Measurements from ENCODE around the gene FRS3.

Gene FRS3

GRCh38 chr6:41759106-41759904 lies 20.4 kb downstream of the FRS3 start:
- no peak for TF ChIP-seq CTCF (IDR thresholded peaks at IDR 0.05; ENCODE audit: low read depth, low read length, missing control alignments)
- DNase-seq (ENCODE audit: low read depth), result no peak
- H3K4me3 ChIP-seq (ENCODE audit: low read depth, low read length), result no peak overlapping the region

- DNase-seq (ENCODE audit: low read depth), result no peak
- TF ChIP-seq CTCF (IDR thresholded peaks at IDR 0.05; ENCODE audit: low read depth, low read length, missing control alignments), result no peak
- H3K4me3 ChIP-seq (ENCODE audit: low read depth, low read length), result no peak overlapping the region
Observed at GRCh38 chr6:41758641-41759035, 21.1 kb downstream of the FRS3 start.

GRCh38 chr6:41757931-41758640 lies 21.6 kb downstream of the FRS3 start:
- no peak for TF ChIP-seq CTCF (IDR thresholded peaks at IDR 0.05; ENCODE audit: low read depth, low read length, missing control alignments)
- DNase-seq (ENCODE audit: low read depth), result no peak
- H3K4me3 ChIP-seq (ENCODE audit: low read depth, low read length), result no peak overlapping the region

GRCh38 chr6:41757271-41757670 lies 22.4 kb downstream of the FRS3 start:
- no peak for TF ChIP-seq CTCF (IDR thresholded peaks at IDR 0.05; ENCODE audit: low read depth, low read length, missing control alignments)
- no peak overlapping the region for H3K4me3 ChIP-seq (ENCODE audit: low read depth, low read length)
- DNase-seq (ENCODE audit: low read depth), result no peak

GRCh38 chr6:41756354-41756753 lies 23.3 kb downstream of the FRS3 start:
- DNase-seq (ENCODE audit: low read depth), result no peak
- no peak for TF ChIP-seq CTCF (IDR thresholded peaks at IDR 0.05; ENCODE audit: low read depth, low read length, missing control alignments)
- no peak overlapping the region for H3K4me3 ChIP-seq (ENCODE audit: low read depth, low read length)

- no peak for DNase-seq (ENCODE audit: low read depth)
- TF ChIP-seq CTCF (IDR thresholded peaks at IDR 0.05; ENCODE audit: low read depth, low read length, missing control alignments), result no peak
- no peak overlapping the region for H3K4me3 ChIP-seq (ENCODE audit: low read depth, low read length)
Observed at GRCh38 chr6:41755895-41756294, 23.8 kb downstream of the FRS3 start.

Data from GM12864 (cell line).